HepG2 (cell line): ENCODE measurements around the gene HIRA. TPM values are rescaled to one million over a fixed set of nuclear protein-coding genes. Genes with fewer than 3 reads are reported as not detected.

ENCODE experiments used
- ATAC-seq: fragments of 200-7000 bp; cut with Tn5 transposase; 3 replicates; pipeline ENCODE4 v1.9.1; 2020; ENCODE audit warnings: mild to moderate bottlenecking, moderate library complexity
- BruUV-seq: library from RNA; stranded (reverse); fragments of 400-500 nt; replicated peaks from 2 replicates; lab custom pipeline; 2021; lab: Mats Ljungman, UMichigan
- CTCF ChIA-PET: fragments of 300-600 bp; formaldehyde crosslinking; extraction: SDS; loops from one replicate; lab custom pipeline; 2021; ENCODE audit warnings: low total read pairs, inconsistent platforms, low intra/inter-chr PET ratio; lab: Yijun Ruan, JAX
- POLR2A ChIA-PET: fragments of 350-600 bp; sonication (Branson Sonifier 250); formaldehyde crosslinking; loops from one replicate; lab custom pipeline; 2020; ENCODE audit warnings: antibody characterized with exemption, inconsistent platforms; lab: Yijun Ruan, JAX
- DNase-seq: peaks from one replicate; pipeline ENCODE4 v3.0.0-alpha.2; 2015; ENCODE audit warnings: low spot score
- FAIRE-seq: peaks from 3 replicates; lab custom pipeline; 2011; peaks lifted over from hg19 to GRCh38; lab: Jason Lieb, UNC
- H2AFZ ChIP-seq: one replicate; pipeline ENCODE4 v1.6.1; 2011; ENCODE audit warnings: low read length, inconsistent platforms
- H3K27ac ChIP-seq: fragments of 300-600 bp; 3 replicates; pipeline ENCODE4 v1.8.0; 2011; ENCODE audit warnings: mixed run types, mild to moderate bottlenecking, mixed read lengths, low read length, inconsistent platforms; ENCODE audit not compliant: insufficient read depth; ENCODE audit errors: extremely low read length
- H3K27me3 ChIP-seq, 2 experiments: fragments of 200-600 bp in 1 of 2; 2 replicates in 1 of 2; 3 replicates in 1 of 2; pipeline versions ENCODE4 v1.6.0 to v1.8.0; 2011; ENCODE audit warnings: low read length in 2 of 2, mild to moderate bottlenecking in 2 of 2, moderate library complexity in 2 of 2, inconsistent platforms in 1 of 2; ENCODE audit not compliant: insufficient read depth in 2 of 2, control insufficient read depth in 1 of 2
- H3K36me3 ChIP-seq, 2 experiments: fragments of 200-600 bp in 1 of 2; replicated peaks in 1 of 2; 2 replicates in 1 of 2; 3 replicates in 1 of 2; pipeline versions ENCODE4 v1.5.1 to v1.8.0; 2011; ENCODE audit warnings: low read length in 2 of 2, inconsistent platforms in 1 of 2; ENCODE audit not compliant: insufficient read depth in 2 of 2, control insufficient read depth in 1 of 2
- H3K4me1 ChIP-seq: 2 replicates; pipeline ENCODE4 v1.5.1; 2012; ENCODE audit warnings: low read length, inconsistent platforms; ENCODE audit not compliant: insufficient read depth
- H3K4me2 ChIP-seq: 2 replicates; pipeline ENCODE4 v1.6.0; 2011; ENCODE audit warnings: low read depth, low read length, inconsistent platforms
- H3K4me3 ChIP-seq, 3 experiments: fragments of 200-600 bp in 1 of 3; sonication (generic), shearing (Covaris generic) in 1 of 3; replicated peaks in 1 of 3; 2 replicates each; pipeline ENCODE4 v1.5.1; 2011 to 2016; ENCODE audit warnings: low read length in 3 of 3, inconsistent platforms in 2 of 3, low read depth in 2 of 3, mild to moderate bottlenecking in 2 of 3, control low read depth in 1 of 3, mixed read lengths in 1 of 3; ENCODE audit not compliant: insufficient read depth in 1 of 3
- H3K79me2 ChIP-seq: one replicate; pipeline ENCODE4 v1.6.1; 2011; ENCODE audit warnings: low read length, inconsistent platforms; ENCODE audit not compliant: insufficient read depth
- H3K9ac ChIP-seq: 2 replicates; pipeline ENCODE4 v1.6.0; 2011; ENCODE audit warnings: mild to moderate bottlenecking, low read depth, low read length, inconsistent platforms; ENCODE audit not compliant: insufficient read depth
- H3K9me3 ChIP-seq: 2 replicates; pipeline ENCODE4 v1.5.1; 2012; ENCODE audit warnings: mild to moderate bottlenecking, low read length
- H4K20me1 ChIP-seq: 2 replicates; pipeline ENCODE4 v1.6.0; 2011; ENCODE audit warnings: inconsistent platforms, mild to moderate bottlenecking, low read length, moderate library complexity; ENCODE audit not compliant: insufficient read depth
- ETS1 ChIP-seq: sonication (generic); formaldehyde crosslinking; IDR thresholded peaks from 2 replicates; pipeline ENCODE4 v1.4.0; 2020; ENCODE audit warnings: missing genetic modification reagents
- IKZF4 ChIP-seq: sonication (generic); formaldehyde crosslinking; IDR thresholded peaks from 2 replicates; pipeline ENCODE4 v1.5.1; 2020; ENCODE audit warnings: borderline replicate concordance, mild to moderate bottlenecking, low read depth, missing genetic modification reagents; ENCODE audit errors: not compliant biosample characterization
- RARG ChIP-seq: sonication (generic); formaldehyde crosslinking; IDR thresholded peaks from 2 replicates; pipeline ENCODE4 v1.4.0; 2020; ENCODE audit warnings: low read depth, mild to moderate bottlenecking, missing genetic modification reagents
- SP4 ChIP-seq: sonication (generic); formaldehyde crosslinking; IDR thresholded peaks from 2 replicates; pipeline ENCODE4 v1.8.1; 2023; ENCODE audit warnings: mild to moderate bottlenecking, missing genetic modification reagents
- ZFP82 ChIP-seq: sonication (generic); formaldehyde crosslinking; IDR thresholded peaks from 2 replicates; pipeline ENCODE4 v1.5.1; 2020; ENCODE audit warnings: mild to moderate bottlenecking, missing genetic modification reagents, borderline replicate concordance
- ZMYM3 ChIP-seq: sonication (generic); formaldehyde crosslinking; IDR thresholded peaks from 2 replicates; pipeline ENCODE4 v1.5.1; 2020; ENCODE audit warnings: mild to moderate bottlenecking, missing genetic modification reagents
- ZNF142 ChIP-seq: sonication (generic); formaldehyde crosslinking; IDR thresholded peaks from 2 replicates; pipeline ENCODE4 v1.4.0; 2020; ENCODE audit warnings: missing genetic modification reagents
- ZNF205 ChIP-seq: IDR thresholded peaks from 2 replicates; pipeline ENCODE4 v1.6.1; 2018; ENCODE audit warnings: missing biosample characterization, missing genetic modification reagents
- ZNF44 ChIP-seq: sonication (generic); formaldehyde crosslinking; IDR thresholded peaks from 2 replicates; pipeline ENCODE4 v1.5.1; 2020; ENCODE audit warnings: mild to moderate bottlenecking, missing genetic modification reagents
- ZNF510 ChIP-seq: sonication (generic); formaldehyde crosslinking; IDR thresholded peaks from 2 replicates; pipeline ENCODE4 v1.4.0; 2020; ENCODE audit warnings: low read depth, mild to moderate bottlenecking, missing genetic modification reagents
- WGBS: methylation state at CpG from one replicate; pipeline ENCODE4 v1.1.6; 2017; ENCODE audit warnings: low lambda C conversion rate; 5-methylcytosine and 5-hydroxymethylcytosine counted together
- in situ Hi-C: cut with HindIII; loops from 2 replicates; pipeline ENCODE4 v1.10.0; 2017; ENCODE audit warnings: low pct_unique_long_range_greater_than_20kb; ENCODE audit not compliant: extremely low pct_ligation_motif_present
- intact Hi-C: fragments of 100-400 bp; cut with micrococcal nuclease; formaldehyde crosslinking; loops from one replicate; pipeline ENCODE4 v1.10.0; 2022; ENCODE audit not compliant: unreplicated experiment
- polyA plus RNA-seq, 8 experiments: library from polyadenylated mRNA; depleted of rRNA in 3 of 8; stranded (reverse) in 7 of 8; unstranded in 1 of 8; fragments of >200 nt; fragmentation: Illumina TruSeq in 4 of 8; extraction: Trizol in 4 of 8; gene quantifications; 2 replicates each; pipeline versions ENCODE4 v1.2.1 to v1.2.3, GENCODE V29; 2011 to 2016; ENCODE audit warnings: low read depth in 4 of 8, missing spikeins in 1 of 8, mixed read lengths in 1 of 8; ENCODE audit not compliant: insufficient read depth in 1 of 8
- total RNA-seq, 5 experiments: library from RNA; depleted of rRNA; stranded (reverse); fragments of >200 nt; fragmentation: Illumina TruSeq; extraction: Trizol; gene quantifications; 2 replicates each; pipeline ENCODE4 v1.2.3, GENCODE V29; 2016; ENCODE audit warnings: low read depth in 1 of 5

Gene HIRA
- total and polyA plus RNA-seq, 2 of the 13 experiments (the other 11 are each of a cell fraction or from before 2014, with no cell fraction given): 21.5 to 29.2 TPM

DNA sequence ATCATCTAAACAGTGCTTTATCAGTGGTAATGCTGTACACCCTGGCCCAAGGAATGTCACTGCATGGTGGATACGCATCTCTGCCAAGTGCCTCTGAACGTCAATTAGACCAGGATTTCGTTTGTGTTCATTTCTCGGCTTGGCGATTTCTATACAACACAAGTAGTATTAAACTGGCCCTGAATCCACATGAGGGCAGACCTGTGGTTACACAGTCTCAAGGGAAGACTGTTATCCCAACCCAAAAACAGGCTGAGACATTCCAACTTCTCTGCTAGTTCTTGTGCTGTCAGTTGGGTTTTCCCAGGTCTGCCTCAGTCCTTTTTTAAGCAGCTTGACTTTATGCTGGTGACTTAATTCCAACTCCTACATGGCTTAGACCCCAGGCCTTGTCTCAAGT is 58.1 kb downstream of the HIRA start:
- Histone ChIP-seq H3K9me3 (no peaks in the 10 kb centered on the region), H3K79me2 (no peaks in the 10 kb centered on the region), H4K20me1 (no peaks in the 10 kb centered on the region), H3K4me2 (no peak overlapping the region), H3K9ac (no peak overlapping the region), H3K4me3 (no peak overlapping the region), H3K4me1 (no peaks in the 10 kb centered on the region), H3K36me3 (peaks cover 51 to 90% of the 10 kb centered on the region in 2 experiments), H3K27ac (no peak overlapping the region), H2AFZ (no peak overlapping the region), H3K27me3 (no peaks in the 10 kb centered on the region)
- in situ Hi-C loops (no loop called here), intact Hi-C loops (no loop called here)
- no peak for ATAC-seq
- TF ChIP-seq ZNF510: no peak
- no peak for TF ChIP-seq ZNF205 (CRISPR knock-in tag)
- TF ChIP-seq ETS1 (CRISPR knock-in tag): no peak
- no peak for TF ChIP-seq SP4
- TF ChIP-seq ZMYM3: no peak
- TF ChIP-seq ZFP82 (CRISPR knock-in tag): no peak
- no peak for TF ChIP-seq ZNF142
- TF ChIP-seq IKZF4 (CRISPR knock-in tag): no peak
- TF ChIP-seq RARG: no peak
- TF ChIP-seq ZNF44 (CRISPR knock-in tag): no peak
- CTCF ChIA-PET: no interaction called here
- no peak for FAIRE-seq
- 96% methylated on average over 5 of the region's 5 CpGs for WGBS
- DNase-seq: no peak
- POLR2A ChIA-PET: no interaction called here
- BruUV-seq: no TSS peak
